GM18508 (cell line): ENCODE measurements around the gene IFNAR2.
A peak's percentile ranks its signal among the peaks of the same experiment; 100 is the strongest.
"Not testable (repeated sequence)": the region's sequence is repeated elsewhere in the genome, so short reads cannot be mapped to it uniquely, and the experiment has no call there.

Experiments used
- ATAC-seq: cut with Tn5 transposase; IDR thresholded peaks from one replicate; pipeline ENCODE4 v1.9.1; 2021; ENCODE audit warnings: moderate number of reproducible peaks; ENCODE audit not compliant: insufficient read depth, unreplicated experiment

The IFNAR2 gene

DNA sequence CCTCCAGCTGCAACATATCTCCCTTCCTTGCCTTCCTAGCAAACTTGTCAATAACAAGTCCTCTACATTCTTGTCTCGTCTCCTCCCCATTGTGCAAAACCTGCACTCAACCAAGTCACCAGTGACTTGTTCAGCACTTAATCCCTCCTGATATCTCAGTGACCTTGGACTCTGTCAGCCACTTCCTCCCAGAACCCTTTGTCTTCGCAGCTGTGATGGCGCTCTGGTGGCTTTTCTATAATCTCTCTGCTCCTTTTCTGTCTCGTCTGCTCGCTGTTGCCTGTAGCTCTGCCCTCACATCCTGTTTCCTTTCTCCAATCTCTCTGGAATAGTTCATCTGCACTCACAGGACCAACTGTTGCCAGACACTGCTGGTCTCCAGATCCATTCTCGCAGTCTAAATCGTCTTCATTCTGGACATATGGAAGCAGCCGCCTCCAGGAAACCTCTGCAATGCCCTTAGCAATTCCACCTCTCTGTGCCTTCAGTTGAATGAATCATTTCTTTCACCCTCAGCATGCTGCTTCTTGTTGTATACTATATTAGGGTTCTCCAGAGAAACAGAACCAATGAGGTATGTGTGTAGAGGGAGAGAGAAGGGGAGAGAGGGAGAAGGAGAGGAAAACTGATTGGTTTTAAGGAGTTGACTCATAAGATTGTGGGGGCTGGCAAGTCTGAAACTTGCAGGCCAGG, 17.4 kb upstream of the IFNAR2 start:
- ATAC-seq, result no peak

DNA sequence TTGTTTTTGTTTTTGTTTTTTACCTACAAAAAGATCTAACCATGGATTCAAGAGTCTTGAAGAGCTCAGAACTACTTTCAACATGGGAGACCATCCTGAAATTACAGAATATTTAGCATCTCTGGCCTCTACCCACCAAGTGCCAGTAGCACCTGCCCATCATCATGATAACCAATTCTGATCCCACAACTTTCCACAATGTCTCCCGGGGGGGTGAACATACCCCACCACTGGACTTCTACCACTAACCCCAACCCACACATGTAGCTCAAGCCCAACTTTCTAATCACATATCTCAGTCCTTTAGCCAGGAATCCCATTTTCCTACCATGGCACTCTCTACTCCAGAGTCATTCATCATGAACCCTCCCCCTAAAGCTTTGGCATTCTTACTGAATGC, 15.7 kb upstream of the IFNAR2 start:
- ATAC-seq, result no peak

DNA sequence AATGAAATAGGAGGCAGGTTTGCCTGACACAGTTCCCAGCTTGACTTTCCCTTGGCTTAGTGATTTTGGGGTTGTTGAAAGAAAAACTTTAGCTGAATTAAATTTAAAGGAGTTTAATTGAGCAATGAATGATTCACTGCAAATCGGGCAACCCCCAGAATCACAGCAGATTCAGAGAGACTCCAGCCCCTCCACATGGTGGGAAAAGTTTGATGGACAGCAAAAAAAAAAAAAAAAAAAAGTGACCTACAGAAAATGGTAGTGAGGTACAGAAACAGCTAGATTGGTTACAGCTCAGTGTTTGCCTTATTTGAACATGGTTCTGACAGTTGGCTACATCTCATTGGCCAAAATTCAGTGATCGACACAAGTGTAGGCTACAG, 12.6 kb upstream of the IFNAR2 start:
- ATAC-seq, result no peak

DNA sequence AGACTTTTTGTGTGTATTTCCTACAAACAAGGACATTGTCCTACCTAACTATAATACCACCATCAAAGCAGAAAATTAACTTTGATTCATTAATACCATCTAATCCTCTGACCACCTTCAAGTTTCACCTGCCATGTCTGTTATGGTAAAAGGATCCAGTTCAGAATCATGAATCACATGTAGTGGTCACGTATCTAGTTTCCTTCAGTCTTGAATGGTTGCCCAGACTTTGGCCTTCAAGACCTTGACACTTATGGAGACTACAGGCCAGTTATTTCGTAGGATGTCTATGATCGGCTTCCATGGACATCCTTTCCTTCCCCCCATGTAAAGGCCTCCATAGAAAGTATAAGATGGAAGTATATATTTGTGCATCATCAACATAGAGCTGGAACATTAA, 10.4 kb upstream of the IFNAR2 start:
- ATAC-seq, result no peak

DNA sequence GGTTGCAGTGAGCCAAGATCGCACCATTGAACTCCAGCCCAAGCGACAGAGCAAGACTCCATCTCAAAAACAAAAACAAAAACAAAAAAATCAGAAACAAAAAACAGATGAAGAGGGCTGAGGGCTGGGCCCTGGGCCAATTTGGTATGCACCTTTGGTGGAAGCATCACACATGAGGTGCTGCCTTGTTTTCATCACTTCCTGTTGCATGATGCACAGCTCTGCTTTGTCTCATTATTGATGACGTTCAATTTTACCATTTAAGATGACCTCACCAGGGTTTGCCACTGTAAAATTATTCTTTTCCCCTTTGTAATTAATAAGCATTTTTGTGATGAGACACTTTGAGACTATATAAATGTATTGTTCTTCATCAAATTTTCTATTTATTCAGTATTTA, 9.8 kb upstream of the IFNAR2 start:
- ATAC-seq, result no peak

DNA sequence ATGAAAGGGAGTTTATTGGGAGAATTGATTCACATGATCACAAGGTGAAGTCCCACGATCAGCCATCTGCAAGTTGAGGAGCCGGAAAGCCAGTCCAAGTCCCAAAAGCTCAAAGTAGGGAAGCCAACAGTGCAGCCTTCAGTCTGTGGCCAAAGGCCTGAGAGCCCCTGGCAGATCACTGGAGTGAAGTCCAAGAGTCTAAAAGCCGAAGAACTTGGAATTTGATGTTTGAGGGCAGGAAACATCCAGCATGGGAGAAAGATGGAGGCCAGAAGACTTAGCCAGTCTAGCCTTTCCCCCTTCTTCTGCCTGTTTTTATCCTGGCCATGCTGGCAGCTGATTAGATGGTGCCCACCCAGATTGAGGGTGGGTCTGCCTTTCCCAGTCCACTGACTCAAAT, 4.4 kb upstream of the IFNAR2 start:
- ATAC-seq, result not testable (repeated sequence)

DNA sequence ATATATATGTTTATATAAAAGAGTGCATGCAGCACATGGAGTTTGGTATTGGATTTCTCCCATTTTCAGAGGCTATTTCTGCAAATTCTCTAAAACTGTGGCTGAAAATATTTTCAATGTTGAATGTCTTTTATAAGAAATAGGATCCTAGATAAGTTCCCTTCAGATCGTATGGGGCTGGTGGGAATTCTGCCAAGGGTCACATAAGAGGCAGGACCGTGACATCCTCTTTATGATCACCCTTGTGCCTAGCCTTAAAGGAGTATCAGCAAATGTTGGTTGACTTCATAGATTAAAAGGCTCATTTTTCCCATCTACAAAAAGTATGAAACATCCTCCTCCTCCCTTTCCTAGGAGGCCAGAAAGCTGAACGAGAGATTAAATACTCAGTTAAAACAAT, 1.3 kb upstream of the IFNAR2 start:
- ATAC-seq, result no peak

DNA sequence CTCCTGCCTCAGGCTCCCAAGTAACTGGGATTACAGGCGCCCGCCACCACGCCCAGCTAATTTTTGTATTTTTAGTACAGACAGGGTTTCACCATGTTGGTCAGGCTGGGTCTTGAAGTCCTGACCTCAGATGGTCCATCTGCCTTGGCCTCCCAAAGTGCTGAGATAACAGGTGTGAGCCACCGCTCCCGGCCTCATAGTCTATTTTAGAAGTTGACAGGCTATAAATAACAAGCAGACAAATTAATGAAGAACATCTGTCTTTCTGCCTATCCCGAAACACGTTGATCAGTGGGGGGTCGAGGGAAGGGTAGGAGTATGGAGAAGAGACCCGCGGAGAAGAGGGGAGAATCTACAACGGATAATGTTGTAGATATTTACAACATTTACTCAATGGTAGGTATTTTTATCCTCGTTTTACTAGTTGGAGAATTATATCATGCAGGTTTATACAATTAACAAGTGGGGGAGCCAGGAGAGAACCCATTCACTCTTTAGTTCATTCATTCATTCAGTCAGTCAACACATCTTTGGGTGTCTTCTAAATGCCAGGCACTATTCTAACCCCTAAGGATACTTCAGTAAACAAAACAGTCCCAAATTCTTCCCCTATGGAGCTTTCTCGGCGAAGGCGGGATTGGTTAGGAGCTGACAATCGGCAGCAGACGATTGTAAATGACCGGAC, 497 bp upstream of the IFNAR2 start:
- ATAC-seq, result no peak

DNA sequence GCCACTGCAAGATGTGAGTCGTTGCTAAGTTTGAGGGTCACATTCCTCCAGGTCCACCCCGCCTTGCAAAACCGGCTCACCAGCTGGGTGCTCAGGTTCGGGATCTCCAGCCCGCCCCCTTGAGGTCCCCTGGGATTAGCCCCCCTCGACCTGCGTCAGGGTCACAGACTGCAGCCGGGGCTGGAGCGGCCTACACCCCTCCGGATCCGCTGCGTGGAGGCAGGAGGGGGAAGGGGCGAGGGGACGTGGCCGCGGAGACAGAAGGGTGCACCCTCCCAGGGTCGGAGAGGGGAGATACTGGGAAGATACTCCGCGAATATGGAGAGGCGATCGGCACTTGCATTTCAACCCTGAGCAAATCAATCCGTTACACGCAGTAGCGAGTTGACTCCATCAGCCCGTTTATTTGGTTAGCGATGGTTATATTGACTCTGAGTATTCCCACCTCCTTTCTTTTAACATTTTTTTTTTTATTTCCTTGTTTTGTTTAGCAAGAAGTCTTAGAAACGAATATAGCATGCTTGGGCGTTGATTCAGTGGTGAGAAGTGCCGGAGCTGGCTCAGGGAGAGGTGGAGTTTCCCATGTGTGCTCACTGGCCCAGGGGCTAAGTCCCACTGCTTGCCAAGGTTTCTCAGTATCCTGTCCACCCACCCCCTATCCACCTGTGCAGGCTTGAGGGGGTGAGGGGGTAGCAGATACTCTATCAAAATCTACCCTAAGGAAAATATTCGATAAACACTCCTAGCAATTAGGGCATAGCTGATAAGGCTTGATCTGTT, 997 bp downstream of the IFNAR2 start:
- no peak for ATAC-seq

DNA sequence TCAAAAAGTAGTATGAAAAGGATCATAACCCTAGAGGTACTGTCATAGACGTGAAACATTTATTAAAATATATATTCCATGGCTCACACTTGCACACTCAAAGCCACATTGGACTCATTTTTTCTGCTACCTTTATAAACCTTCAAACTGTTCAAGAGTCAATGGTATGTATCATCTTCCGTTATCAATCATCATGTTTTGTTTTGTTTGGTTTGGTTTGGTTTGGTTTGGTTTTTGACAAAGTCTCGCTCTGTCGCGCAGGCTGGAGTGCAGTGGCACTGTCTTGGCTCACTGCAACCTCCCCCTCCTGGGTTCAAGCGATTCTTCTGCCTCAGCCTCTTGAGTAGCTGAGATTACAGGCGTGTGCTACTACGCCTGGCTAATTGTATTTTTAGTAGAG, 1.8 kb downstream of the IFNAR2 start:
- no peak for ATAC-seq

DNA sequence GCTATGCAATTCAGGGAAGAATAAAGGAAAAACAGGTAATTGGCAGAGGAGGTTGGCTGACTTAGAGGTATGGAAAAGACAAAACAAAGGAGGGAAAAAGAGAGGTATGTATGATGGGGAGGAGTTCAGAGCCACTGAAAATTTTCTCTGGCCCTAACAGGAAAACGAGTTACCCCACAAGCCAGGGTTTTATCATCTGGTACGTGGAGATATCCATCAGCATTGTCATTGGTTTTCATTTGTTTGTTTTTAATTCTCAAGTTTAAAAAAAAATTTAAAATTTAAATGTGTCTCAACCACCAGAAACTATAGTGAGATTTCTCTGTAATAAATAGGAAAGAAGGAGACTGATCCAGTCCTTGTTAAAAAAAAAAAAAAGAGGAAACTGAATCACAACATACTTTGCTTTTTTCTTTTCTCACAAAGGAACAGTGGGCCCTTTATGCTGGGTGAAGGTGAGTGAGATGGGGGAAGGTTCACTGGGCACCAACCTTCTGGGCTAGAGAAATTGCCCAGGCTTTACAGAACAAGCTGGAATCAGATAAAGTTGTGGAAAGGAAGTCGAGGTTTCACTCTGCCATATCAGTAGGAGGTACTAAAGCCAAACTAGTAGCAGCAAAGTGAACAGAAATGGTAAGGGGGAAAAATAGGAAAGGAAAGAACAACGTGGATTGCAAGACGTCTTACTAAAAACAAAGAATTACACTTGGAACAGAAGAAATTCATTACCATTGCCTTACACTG, 2.7 kb downstream of the IFNAR2 start:
- no peak for ATAC-seq

DNA sequence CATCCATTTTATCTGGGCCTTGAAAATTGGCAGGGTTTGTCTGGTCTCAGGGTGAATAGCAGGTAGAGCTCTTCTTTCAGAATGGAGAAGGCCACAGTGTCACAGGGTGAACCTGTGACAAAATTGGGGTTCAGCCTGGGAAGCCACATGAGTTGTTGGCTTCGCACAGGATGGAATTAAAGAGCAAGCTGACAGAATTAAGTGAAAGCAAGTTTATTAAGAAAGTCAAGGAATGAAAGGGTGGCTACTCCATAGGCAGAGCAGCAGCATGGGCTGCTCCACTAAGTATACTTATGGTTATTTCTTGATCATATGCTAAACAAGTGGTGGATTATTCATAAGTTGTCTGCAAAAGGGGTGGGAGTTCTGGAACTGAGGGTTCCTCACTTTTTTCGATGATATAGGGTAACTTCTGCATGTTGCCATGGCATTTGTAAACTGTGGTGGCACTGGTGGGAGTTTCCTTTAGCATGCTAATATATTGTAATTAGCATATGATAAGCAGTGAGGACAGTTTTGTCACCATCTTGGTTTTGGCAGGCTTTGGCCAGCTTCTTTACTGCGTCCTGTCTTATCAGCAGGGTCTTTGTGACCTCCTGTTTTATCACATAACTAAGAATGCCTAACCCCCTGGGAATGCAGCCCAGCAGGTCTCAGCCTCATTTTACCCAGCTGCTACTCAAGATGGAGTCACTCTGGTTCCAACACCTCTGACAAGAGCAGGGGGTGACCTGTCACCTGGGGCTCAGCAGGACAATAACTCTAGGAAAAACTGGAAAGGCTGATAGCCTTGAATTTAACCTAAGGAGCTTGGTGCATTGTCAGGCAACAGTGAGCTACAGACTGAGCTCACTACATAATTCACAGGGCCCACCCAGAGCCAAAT, 5.1 kb downstream of the IFNAR2 start:
- no peak for ATAC-seq

DNA sequence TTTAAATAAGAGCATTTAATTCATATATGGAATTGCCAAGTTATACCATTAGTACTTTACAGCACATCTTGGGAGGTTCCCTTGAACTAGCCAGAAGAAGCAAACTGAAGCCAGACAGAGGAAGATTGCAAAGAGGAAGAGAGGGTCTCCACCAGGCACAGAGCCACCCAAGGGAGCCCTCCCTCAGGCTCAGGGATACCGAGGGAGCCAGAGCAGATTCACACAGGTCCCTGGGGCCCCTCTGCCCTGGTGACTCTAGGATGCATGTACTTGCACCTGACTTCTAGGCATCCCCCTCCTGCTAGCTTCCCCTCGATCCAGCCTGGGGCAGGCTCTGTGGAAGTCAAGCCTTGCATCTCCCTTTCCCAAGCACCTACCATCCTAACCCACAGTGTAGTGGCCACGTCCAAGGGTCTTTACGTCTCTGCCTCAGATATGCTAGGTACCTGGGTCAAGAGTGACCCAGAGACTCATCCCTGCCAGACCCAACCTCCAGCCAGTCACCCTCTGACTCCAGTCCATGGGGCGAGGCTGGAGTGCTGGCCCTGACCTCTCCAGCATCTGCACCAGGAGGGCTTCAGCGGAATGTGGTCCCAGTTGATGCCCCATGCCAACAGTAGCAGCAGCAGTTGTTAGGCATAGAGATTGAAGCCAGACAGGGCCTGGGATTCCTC, 6.4 kb downstream of the IFNAR2 start:
- ATAC-seq, result no peak

DNA sequence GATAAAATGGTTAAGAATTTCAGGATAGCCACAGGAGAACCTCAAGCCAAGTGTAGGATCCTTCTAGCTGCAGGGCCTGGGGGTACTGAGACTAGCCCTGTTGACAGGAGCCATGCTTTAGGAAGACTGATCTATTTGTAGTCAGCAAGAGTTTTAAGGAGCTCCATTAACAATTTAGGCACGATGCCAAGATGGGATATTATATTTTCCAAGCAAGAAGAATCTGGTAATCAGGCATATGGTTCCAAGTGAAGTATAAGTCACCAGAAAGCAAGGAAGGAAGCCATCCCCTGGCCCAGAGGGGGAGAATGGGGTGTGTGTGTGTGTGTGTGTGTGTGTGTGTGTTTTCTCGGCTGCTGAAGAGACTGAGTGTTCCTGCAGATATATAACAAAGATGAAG, 7.0 kb downstream of the IFNAR2 start:
- no peak for ATAC-seq

DNA sequence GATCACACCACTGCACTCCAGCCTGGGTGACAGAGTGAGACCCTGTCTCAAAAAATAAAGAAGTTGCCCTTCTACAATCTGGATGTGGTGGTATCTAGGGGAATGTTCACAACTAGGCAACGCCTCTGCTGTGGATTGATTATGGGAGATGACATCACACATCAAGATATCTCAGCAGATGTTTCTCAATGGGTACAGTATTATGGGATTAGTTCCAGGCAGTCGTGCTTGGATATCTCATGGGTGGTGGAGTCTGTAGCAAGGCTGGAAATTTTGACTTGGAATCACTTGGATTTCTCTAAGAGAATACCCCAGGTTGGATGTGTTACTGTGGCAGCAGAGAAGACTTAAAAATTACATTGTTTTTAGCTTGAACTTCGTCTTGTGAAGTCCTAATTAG, 7.7 kb downstream of the IFNAR2 start:
- ATAC-seq, result no peak

DNA sequence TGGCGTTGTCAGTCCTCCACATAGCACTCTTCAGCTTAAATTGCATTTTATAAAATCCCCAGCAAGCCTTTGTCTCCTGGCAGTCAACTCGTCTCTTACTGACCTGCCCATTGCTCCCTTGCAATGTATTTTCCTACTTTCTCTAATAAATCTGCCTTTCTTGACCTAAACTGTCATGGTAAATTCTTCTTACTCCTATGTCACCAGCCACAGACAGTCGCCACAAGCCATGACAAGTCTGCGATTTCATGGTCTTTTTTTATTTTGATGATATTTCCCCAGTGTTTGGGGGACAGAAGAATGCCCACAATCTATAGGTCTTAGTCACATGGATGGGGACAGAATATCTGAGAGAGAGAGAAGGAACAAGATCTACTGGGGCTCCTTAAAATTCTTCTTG, 8.4 kb downstream of the IFNAR2 start:
- ATAC-seq, result peak; percentile 15

DNA sequence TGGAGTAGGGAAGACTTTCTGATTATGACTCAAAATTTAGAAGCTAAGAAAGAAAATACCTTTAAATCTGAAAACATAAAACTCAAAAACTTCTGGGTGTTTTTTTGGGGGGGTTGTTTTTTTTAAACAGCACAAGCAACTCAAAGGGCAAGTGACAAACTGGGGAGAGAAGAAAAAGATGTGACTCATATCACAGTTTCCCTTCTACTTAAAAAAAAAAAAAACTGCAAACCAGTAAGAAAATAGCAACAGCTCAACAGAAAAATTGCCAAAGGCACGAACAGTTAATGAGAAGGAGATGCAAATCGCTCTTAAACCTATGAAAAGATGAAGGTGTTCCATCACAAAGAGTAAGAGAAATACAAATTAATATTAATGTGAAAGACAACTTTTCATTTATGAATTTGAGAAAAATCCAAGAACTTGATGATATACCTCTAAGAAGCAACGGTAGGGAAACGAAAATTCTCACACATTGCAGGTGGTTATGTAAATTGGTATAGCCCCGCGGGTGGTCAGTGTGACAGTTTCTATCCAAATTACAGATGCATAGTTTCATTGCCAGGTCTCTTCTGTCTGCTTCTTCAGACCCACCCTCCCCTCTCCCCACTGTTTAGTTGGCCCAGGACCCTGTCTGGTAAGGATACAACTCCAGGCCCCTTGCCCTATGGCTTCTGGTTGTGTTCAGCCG, 9.0 kb downstream of the IFNAR2 start:
- ATAC-seq, result peak; percentile 53

DNA sequence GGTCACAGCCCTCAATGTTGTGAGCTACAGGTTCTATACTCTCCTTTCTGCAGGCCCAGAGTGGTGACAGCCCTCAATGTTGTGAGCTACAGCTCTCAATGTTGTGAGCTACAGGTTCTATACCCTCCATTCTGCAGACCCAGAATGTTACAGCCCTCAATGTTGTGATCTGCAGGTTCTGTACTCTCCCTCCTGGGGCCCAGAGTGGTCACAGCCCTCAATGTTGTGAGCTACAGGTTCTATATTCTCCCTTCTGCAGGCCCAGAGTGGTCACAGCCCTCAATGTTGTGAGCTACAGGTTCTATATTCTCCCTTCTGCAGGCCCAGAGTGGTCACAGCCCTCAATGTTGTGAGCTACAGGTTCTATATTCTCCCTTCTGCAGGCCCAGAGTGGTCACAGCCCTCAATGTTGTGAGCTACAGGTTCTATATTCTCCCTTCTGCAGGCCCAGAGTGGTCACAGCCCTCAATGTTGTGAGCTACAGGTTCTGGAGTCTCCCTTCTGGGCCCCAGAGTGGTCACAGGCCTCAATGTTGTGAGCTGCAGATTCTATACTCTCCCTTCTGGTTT, 9.9 kb downstream of the IFNAR2 start:
- ATAC-seq, result not testable (repeated sequence)
